Spinal cord (tissue), 10 donors: ENCODE data around the gene SCML1. TPM values are rescaled to one million over a fixed set of nuclear protein-coding genes. Genes with fewer than 3 reads are reported as not detected.
A peak's percentile ranks its signal among the peaks of the same experiment; 100 is the strongest.

Experiments used
- DNase-seq, 6 donors: peaks; one replicate each; pipeline versions ENCODE4 v3.0.0 to v3.0.0-alpha.2; 2013 to 2015; ENCODE audit warnings: low spot score in 6 of 6, low read depth in 4 of 6
- H3K27ac ChIP-seq: one replicate; pipeline ENCODE4 v1.5.1; 2013; ENCODE audit warnings: low read depth, low read length, control low read depth
- H3K27me3 ChIP-seq: one replicate; pipeline ENCODE4 v1.6.1; 2013; ENCODE audit warnings: low read length; ENCODE audit not compliant: control insufficient read depth, insufficient read depth
- H3K36me3 ChIP-seq: one replicate; pipeline ENCODE4 v1.6.1; 2013; ENCODE audit warnings: low read length; ENCODE audit not compliant: control insufficient read depth, insufficient read depth
- H3K4me1 ChIP-seq: one replicate; pipeline ENCODE4 v1.6.1; 2013; ENCODE audit warnings: low read length; ENCODE audit not compliant: control insufficient read depth, insufficient read depth
- H3K4me3 ChIP-seq: one replicate; pipeline ENCODE4 v1.5.1; 2013; ENCODE audit warnings: low read depth, low read length, control low read depth
- H3K9me3 ChIP-seq: one replicate; pipeline ENCODE4 v1.6.1; 2013; ENCODE audit warnings: low read length; ENCODE audit not compliant: control insufficient read depth, insufficient read depth
- WGBS: methylation state at CpG from one replicate; pipeline ENCODE4 v1.1.5; 2013; ENCODE audit warnings: missing lambda C conversion rate; ENCODE audit not compliant: insufficient coverage; 5-methylcytosine and 5-hydroxymethylcytosine counted together
- polyA plus RNA-seq, 2 donors: library from polyadenylated mRNA; unstranded; fragments of 120-200 nt; gene quantifications; one replicate each; pipeline ENCODE4 v1.2.1, GENCODE V29; 2013; ENCODE audit not compliant: insufficient read length in 2 of 2
- total RNA-seq, 2 donors: library from RNA; depleted of rRNA in 1 of 2; stranded (reverse); fragments of 120-200 nt in 1 of 2; fragments of >200 nt in 1 of 2; gene quantifications; one replicate each; pipeline versions ENCODE4 v1.2.3 to v1.2.4, GENCODE V29; 2013 to 2014
- donor health status: healthy.

Gene SCML1
- total and polyA plus RNA-seq, 4 donors: 11.9 to 19.2 (median 15.0) TPM

- WGBS: no CpG with 5 or more reads among the region's 3 CpGs
- no peak overlapping the region for H3K27ac ChIP-seq
- no peak for DNase-seq
- no peaks in the 10 kb centered on the region for H3K36me3 ChIP-seq
- H3K27me3 ChIP-seq: peaks cover 11% of the 10 kb centered on the region
- H3K4me3 ChIP-seq: no peak overlapping the region
- H3K4me1 ChIP-seq: no peaks in the 10 kb centered on the region
- no peaks in the 10 kb centered on the region for H3K9me3 ChIP-seq
Measured at GRCh38 chrX:17707731-17708130, 29.6 kb upstream of the SCML1 start.

DNA sequence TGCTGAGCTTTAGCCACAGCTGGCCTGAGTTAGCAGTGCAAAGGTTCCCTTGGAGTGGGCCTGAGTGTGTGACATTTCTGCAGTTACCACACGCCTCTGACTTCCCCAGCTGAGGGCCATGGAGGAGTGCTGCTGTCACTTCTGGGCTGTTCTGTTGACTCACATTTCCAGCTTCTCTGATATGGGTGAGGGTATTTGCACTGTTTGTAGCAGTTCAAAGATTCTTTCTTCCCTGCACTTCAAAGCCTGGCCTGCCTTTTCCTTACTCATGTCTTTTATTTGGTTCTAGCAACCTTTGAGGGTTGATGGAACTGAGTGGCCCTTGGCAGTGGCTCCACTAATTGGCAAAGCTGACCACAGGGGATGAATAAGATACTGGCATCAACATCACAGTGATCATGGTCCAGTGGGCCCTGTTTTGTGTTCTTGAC is 26.4 kb upstream of the SCML1 start:
- Histone ChIP-seq H3K4me1 (no peaks in the 10 kb centered on the region), H3K9me3 (no peaks in the 10 kb centered on the region), H3K36me3 (no peaks in the 10 kb centered on the region), H3K27ac (no peak overlapping the region), H3K4me3 (no peak overlapping the region), H3K27me3 (peaks cover 19% of the 10 kb centered on the region)
- WGBS: 57% methylated on average over 1 of the region's 1 CpG
- peak in 5 of 6 donors; percentile 29 to 75 (median 44) for DNase-seq

- Histone ChIP-seq H3K4me3 (no peak overlapping the region), H3K4me1 (no peaks in the 10 kb centered on the region), H3K9me3 (no peaks in the 10 kb centered on the region), H3K27ac (no peak overlapping the region), H3K36me3 (no peaks in the 10 kb centered on the region), H3K27me3 (peaks cover 17% of the 10 kb centered on the region)
- no CpG with 5 or more reads among the region's 2 CpGs for WGBS
- no peak for DNase-seq
Measured at GRCh38 chrX:17713288-17713687, 24.0 kb upstream of the SCML1 start.

- H3K9me3 ChIP-seq: no peaks in the 10 kb centered on the region
Measured at GRCh38 chrX:17718649-17719165, 18.6 kb upstream of the SCML1 start.

DNA sequence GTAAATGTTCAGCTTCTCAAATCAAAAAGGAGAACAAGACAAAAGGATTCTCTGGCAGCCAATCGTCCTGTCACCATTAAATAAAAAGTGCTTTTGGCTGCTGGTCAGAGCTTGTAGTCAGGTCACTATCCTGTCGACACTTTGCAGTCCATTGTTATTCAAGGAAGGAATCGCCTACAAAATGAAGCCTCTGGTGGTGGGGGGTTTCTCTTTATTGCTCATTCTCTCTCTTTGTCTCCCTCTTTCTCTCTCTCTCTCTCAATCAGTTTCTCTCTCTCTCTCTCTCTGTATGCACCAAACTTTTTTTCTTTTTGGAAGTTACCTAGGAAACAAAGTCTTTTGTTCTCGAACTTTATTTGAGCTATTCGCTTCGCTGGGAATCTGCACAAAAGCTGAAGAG is 17.6 kb upstream of the SCML1 start:
- Histone ChIP-seq H3K27me3 (peaks cover 8% of the 10 kb centered on the region), H3K9me3 (no peaks in the 10 kb centered on the region)

More at GRCh38 chrX:17718649-17719165, 18.6 kb upstream of the SCML1 start:
- Histone ChIP-seq H3K4me1 (no peaks in the 10 kb centered on the region), H3K36me3 (no peaks in the 10 kb centered on the region), H3K4me3 (no peak overlapping the region), H3K27me3 (peaks cover 13% of the 10 kb centered on the region), H3K27ac (no peak overlapping the region)
- DNase-seq: no peak

GRCh38 chrX:17721715-17722114 is 15.6 kb upstream of the SCML1 start:
- 50% methylated on average over 1 of the region's 4 CpGs for WGBS
- Histone ChIP-seq H3K36me3 (no peaks in the 10 kb centered on the region), H3K4me1 (no peaks in the 10 kb centered on the region), H3K27me3 (peaks cover 8% of the 10 kb centered on the region), H3K27ac (no peak overlapping the region), H3K4me3 (no peak overlapping the region), H3K9me3 (no peaks in the 10 kb centered on the region)
- no peak for DNase-seq

More for the DNA sequence above, 17.6 kb upstream of the SCML1 start:
- Histone ChIP-seq H3K36me3 (no peaks in the 10 kb centered on the region), H3K27ac (no peak overlapping the region), H3K4me1 (no peaks in the 10 kb centered on the region), H3K4me3 (no peak overlapping the region)
- WGBS: no CpG with 5 or more reads among the region's 6 CpGs
- DNase-seq: no peak

DNA sequence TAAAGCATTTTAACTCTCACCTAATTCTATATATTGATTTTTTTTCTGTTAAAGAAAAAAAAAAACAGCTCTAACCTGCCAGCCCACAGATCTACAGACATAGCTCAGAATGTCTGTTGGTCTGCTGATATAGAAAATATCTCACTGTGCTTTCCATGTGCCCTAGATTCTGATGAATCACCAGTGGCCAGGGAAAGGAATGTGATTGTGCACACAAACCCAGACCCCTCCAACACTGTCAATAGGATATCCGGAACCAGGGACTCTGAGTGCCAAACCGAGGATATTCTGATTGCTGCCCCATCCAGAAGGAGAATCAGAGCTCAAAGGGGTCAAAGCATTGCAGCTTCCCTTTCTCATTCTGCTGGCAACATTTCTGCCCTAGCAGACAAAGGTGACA is 12.1 kb upstream of the SCML1 start:
- peaks cover 10% of the 10 kb centered on the region for H3K27me3 ChIP-seq
- 76% methylated on average over 2 of the region's 2 CpGs for WGBS

GRCh38 chrX:17732138-17732783 is 5.0 kb upstream of the SCML1 start:
- Histone ChIP-seq H3K27ac (no peak overlapping the region), H3K4me1 (no peaks in the 10 kb centered on the region), H3K27me3 (peaks cover 8% of the 10 kb centered on the region), H3K9me3 (no peaks in the 10 kb centered on the region), H3K4me3 (no peak overlapping the region), H3K36me3 (peaks cover 4% of the 10 kb centered on the region)
- WGBS: 62% methylated on average over 12 of the region's 16 CpGs
- no peak for DNase-seq

More for the DNA sequence above, 12.1 kb upstream of the SCML1 start:
- H3K4me1 ChIP-seq: no peaks in the 10 kb centered on the region
- H3K27ac ChIP-seq: no peak overlapping the region
- no peak for DNase-seq
- H3K9me3 ChIP-seq: no peaks in the 10 kb centered on the region
- no peaks in the 10 kb centered on the region for H3K36me3 ChIP-seq
- H3K4me3 ChIP-seq: no peak overlapping the region

- peaks cover 4% of the 10 kb centered on the region for H3K36me3 ChIP-seq
- H3K4me1 ChIP-seq: no peaks in the 10 kb centered on the region
- no peak overlapping the region for H3K27ac ChIP-seq
- no peak overlapping the region for H3K4me3 ChIP-seq
- no peaks in the 10 kb centered on the region for H3K9me3 ChIP-seq
- H3K27me3 ChIP-seq: peaks cover 4% of the 10 kb centered on the region
- no peak for DNase-seq
- 61% methylated on average over 2 of the region's 5 CpGs for WGBS
Measured at GRCh38 chrX:17735406-17735805, 1.9 kb upstream of the SCML1 start.

GRCh38 chrX:17736478-17736855 is 826 bp upstream of the SCML1 start:
- no peak for DNase-seq
- peaks cover 4% of the 10 kb centered on the region for H3K36me3 ChIP-seq
- WGBS: 29% methylated on average over 2 of the region's 5 CpGs

More at GRCh38 chrX:17736478-17736855, 826 bp upstream of the SCML1 start:
- Histone ChIP-seq H3K4me3 (peak overlapping the region; percentile 41), H3K27ac (peak overlapping the region; percentile 67), H3K27me3 (peaks cover 10% of the 10 kb centered on the region), H3K9me3 (no peaks in the 10 kb centered on the region), H3K4me1 (no peaks in the 10 kb centered on the region)
